ENCODE measurements around the gene IDI2.

- TF ChIP-seq, protein P1, sequence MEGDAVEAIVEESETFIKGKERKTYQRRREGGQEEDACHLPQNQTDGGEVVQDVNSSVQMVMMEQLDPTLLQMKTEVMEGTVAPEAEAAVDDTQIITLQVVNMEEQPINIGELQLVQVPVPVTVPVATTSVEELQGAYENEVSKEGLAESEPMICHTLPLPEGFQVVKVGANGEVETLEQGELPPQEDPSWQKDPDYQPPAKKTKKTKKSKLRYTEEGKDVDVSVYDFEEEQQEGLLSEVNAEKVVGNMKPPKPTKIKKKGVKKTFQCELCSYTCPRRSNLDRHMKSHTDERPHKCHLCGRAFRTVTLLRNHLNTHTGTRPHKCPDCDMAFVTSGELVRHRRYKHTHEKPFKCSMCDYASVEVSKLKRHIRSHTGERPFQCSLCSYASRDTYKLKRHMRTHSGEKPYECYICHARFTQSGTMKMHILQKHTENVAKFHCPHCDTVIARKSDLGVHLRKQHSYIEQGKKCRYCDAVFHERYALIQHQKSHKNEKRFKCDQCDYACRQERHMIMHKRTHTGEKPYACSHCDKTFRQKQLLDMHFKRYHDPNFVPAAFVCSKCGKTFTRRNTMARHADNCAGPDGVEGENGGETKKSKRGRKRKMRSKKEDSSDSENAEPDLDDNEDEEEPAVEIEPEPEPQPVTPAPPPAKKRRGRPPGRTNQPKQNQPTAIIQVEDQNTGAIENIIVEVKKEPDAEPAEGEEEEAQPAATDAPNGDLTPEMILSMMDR (IDR thresholded peaks at IDR 0.05; ENCODE audit: low read depth, low read length, poor library complexity, severe bottlenecking) = no peak
- TF ChIP-seq EZH2phosphoT487 (IDR thresholded peaks at IDR 0.05; ENCODE audit: borderline replicate concordance, low read length) = no peak
These were observed 1.6 kb downstream of the IDI2 start for GRCh38 chr10:1024103-1024502.
